HCT116 (cell line): ENCODE data around the gene WWTR1. TPM values are rescaled to one million over a fixed set of nuclear protein-coding genes. Genes with fewer than 3 reads are reported as not detected.

Experiments used
- ATAC-seq: fragments of 200-7000 bp; cut with Tn5 transposase; 2 replicates; pipeline ENCODE4 v1.9.1; 2020; ENCODE audit warnings: mild to moderate bottlenecking, moderate library complexity
- BruUV-seq: library from RNA; stranded (reverse); fragments of 400-500 nt; replicated peaks from 2 replicates; lab custom pipeline; 2021; lab: Mats Ljungman, UMichigan
- CTCF ChIA-PET: fragments of 300-600 bp; sonication (Branson Sonifier 250); formaldehyde crosslinking; loops from one replicate; lab custom pipeline; 2021; ENCODE audit warnings: antibody characterized with exemption; lab: Charles Lee
- POLR2A ChIA-PET: fragments of 300-600, 350-600 bp; sonication (Branson Sonifier 250); formaldehyde crosslinking; loops from one replicate; lab custom pipeline; 2021; ENCODE audit warnings: antibody characterized with exemption; lab: Charles Lee
- RAD21 ChIA-PET, 2 experiments: fragments of 300-600 bp; sonication (Branson Sonifier 250); formaldehyde crosslinking; loops; one replicate each; lab custom pipeline; 2023; ENCODE audit warnings: low total read pairs in 2 of 2; ENCODE audit not compliant: uncharacterized antibody in 2 of 2, unreplicated experiment in 2 of 2, low non-redundant PET in 1 of 2; lab: Charles Lee
- DNase-seq: peaks from one replicate; pipeline ENCODE4 v3.0.0-alpha.2; 2010; ENCODE audit warnings: low read depth, low spot score
- H2AFZ ChIP-seq: fragments of 200-600 bp; shearing (Covaris generic), sonication (generic); 2 replicates; pipeline ENCODE4 v1.6.1; 2017; ENCODE audit warnings: low read depth, mixed run types, mixed read lengths, antibody characterized with exemption, low read length; ENCODE audit not compliant: poor library complexity, severe bottlenecking
- H3K27ac ChIP-seq: 2 replicates; pipeline ENCODE4 v1.5.1; 2012; ENCODE audit warnings: low read depth, low read length
- H3K27me3 ChIP-seq: fragments of 200-600 bp; sonication (generic); 2 replicates; pipeline ENCODE4 v1.6.1; 2016; ENCODE audit warnings: mixed run types, low read length, mixed read lengths; ENCODE audit not compliant: insufficient read depth
- H3K36me3 ChIP-seq, 2 experiments: fragments of 200-500 bp in 1 of 2; fragments of 200-600 bp in 1 of 2; sonication (Bioruptor generic) in 1 of 2; sonication (generic) in 1 of 2; 2 replicates each; pipeline versions ENCODE4 v1.5.1 to v1.6.1; 2014 to 2016; ENCODE audit warnings: low read length in 2 of 2, inconsistent platforms in 1 of 2, mixed read lengths in 1 of 2, mixed run types in 1 of 2; ENCODE audit not compliant: insufficient read depth in 2 of 2, control insufficient read depth in 1 of 2
- H3K4me1 ChIP-seq, 2 experiments: fragments of 200-600 bp in 1 of 2; sonication (generic) in 1 of 2; 2 replicates each; pipeline versions ENCODE4 v1.5.1 to v1.6.1; 2012 to 2017; ENCODE audit warnings: low read length in 2 of 2, inconsistent platforms in 1 of 2, mild to moderate bottlenecking in 1 of 2, mixed read lengths in 1 of 2, mixed run types in 1 of 2, moderate library complexity in 1 of 2; ENCODE audit not compliant: insufficient read depth in 2 of 2, control insufficient read depth in 1 of 2
- H3K4me2 ChIP-seq: fragments of 200-600 bp; sonication (generic); 2 replicates; pipeline ENCODE4 v1.6.1; 2017; ENCODE audit warnings: mixed run types, low read length, mixed read lengths
- H3K4me3 ChIP-seq, 2 experiments: fragments of 200-600 bp in 1 of 2; sonication (generic) in 1 of 2; replicated peaks in 1 of 2; 2 replicates each; pipeline ENCODE4 v1.5.1; 2011 to 2016; ENCODE audit warnings: low read length in 2 of 2, control low read depth in 1 of 2, low read depth in 1 of 2, mild to moderate bottlenecking in 1 of 2, mixed read lengths in 1 of 2, mixed run types in 1 of 2
- H3K79me2 ChIP-seq: fragments of 200-600 bp; sonication (generic); 2 replicates; pipeline ENCODE4 v1.6.1; 2017; ENCODE audit warnings: mild to moderate bottlenecking, mixed run types, low read length, moderate library complexity, mixed read lengths; ENCODE audit not compliant: insufficient read depth
- H3K9ac ChIP-seq: fragments of 200-600 bp; sonication (generic); 2 replicates; pipeline ENCODE4 v1.6.1; 2016; ENCODE audit warnings: low read length, mixed read lengths
- H3K9me2 ChIP-seq: fragments of 200-600 bp; sonication (generic), shearing (Covaris generic); 2 replicates; pipeline ENCODE4 v1.6.1; 2017; ENCODE audit warnings: mixed run types, mild to moderate bottlenecking, moderate library complexity; ENCODE audit not compliant: insufficient read depth
- H3K9me3 ChIP-seq, 2 experiments: fragments of 200-500 bp in 1 of 2; fragments of 200-600 bp in 1 of 2; sonication (Bioruptor generic) in 1 of 2; sonication (generic) in 1 of 2; 2 replicates each; pipeline ENCODE4 v1.6.1; 2014 to 2017; ENCODE audit warnings: low read length in 2 of 2, mixed read lengths in 2 of 2, inconsistent platforms in 1 of 2, low read depth in 1 of 2, mild to moderate bottlenecking in 1 of 2, mixed run types in 1 of 2, moderate library complexity in 1 of 2; ENCODE audit not compliant: control insufficient read depth in 1 of 2, insufficient read depth in 1 of 2
- H4K20me1 ChIP-seq: fragments of 200-600 bp; sonication (generic), shearing (Covaris generic); 2 replicates; pipeline ENCODE4 v1.6.1; 2017; ENCODE audit warnings: mixed run types, mild to moderate bottlenecking, moderate library complexity; ENCODE audit not compliant: insufficient read depth
- CBX3 ChIP-seq: IDR thresholded peaks from 2 replicates; pipeline ENCODE4 v1.6.1; 2012; ENCODE audit warnings: low read depth
- EZH2 ChIP-seq: fragments of 200-600 bp; sonication (generic); IDR thresholded peaks from 2 replicates; pipeline ENCODE4 v1.6.1; 2017; ENCODE audit warnings: antibody characterized with exemption, mixed run types
- EZH2phosphoT487 ChIP-seq: fragments of 200-600 bp; IDR thresholded peaks from 2 replicates; pipeline ENCODE4 v1.6.1; 2018; ENCODE audit warnings: antibody characterized with exemption, borderline replicate concordance
- JUND ChIP-seq: IDR thresholded peaks from 2 replicates; pipeline ENCODE4 v1.6.1; 2012
- MAX ChIP-seq: IDR thresholded peaks from 2 replicates; pipeline ENCODE4 v1.6.1; 2012
- POLR2A ChIP-seq: IDR thresholded peaks from 2 replicates; pipeline ENCODE4 v1.7.0; 2011; ENCODE audit warnings: borderline replicate concordance; ENCODE audit not compliant: insufficient read depth, insufficient read length; ENCODE audit errors: extremely low read depth
- POLR2AphosphoS5 ChIP-seq: IDR thresholded peaks from 2 replicates; pipeline ENCODE4 v1.6.1; 2011; ENCODE audit warnings: mild to moderate bottlenecking, low read depth, low read length, moderate library complexity
- RAD21 ChIP-seq: IDR thresholded peaks from 2 replicates; pipeline ENCODE4 v1.6.1; 2012; ENCODE audit warnings: low read depth, mild to moderate bottlenecking
- REST ChIP-seq: IDR thresholded peaks from 2 replicates; pipeline ENCODE4 v1.6.1; 2012; ENCODE audit warnings: low read depth
- SP1 ChIP-seq: IDR thresholded peaks from 2 replicates; pipeline ENCODE4 v1.6.1; 2012; ENCODE audit warnings: low read depth
- TCF7L2 ChIP-seq: IDR thresholded peaks from 2 replicates; pipeline ENCODE4 v1.7.0; 2011; ENCODE audit warnings: borderline replicate concordance, inconsistent platforms; ENCODE audit not compliant: insufficient read depth, insufficient read length; ENCODE audit errors: extremely low read depth
- YY1 ChIP-seq: IDR thresholded peaks from 2 replicates; pipeline ENCODE4 v1.6.1; 2011; ENCODE audit warnings: low read length, low read depth, moderate library complexity, mild to moderate bottlenecking; ENCODE audit not compliant: insufficient replicate concordance; ENCODE audit errors: extremely low read depth
- ZFX ChIP-seq: fragments of 450-650 bp; IDR thresholded peaks from 2 replicates; pipeline ENCODE4 v1.6.1; 2017
- ZNF274 ChIP-seq: fragments of 200-500 bp; sonication (Bioruptor generic); IDR thresholded peaks from 2 replicates; pipeline ENCODE4 v1.6.1; 2014; ENCODE audit warnings: mild to moderate bottlenecking, low read depth, low read length, inconsistent platforms
- intact Hi-C: fragments of 100-400 bp; cut with micrococcal nuclease; formaldehyde crosslinking; loops from 2 replicates; pipeline ENCODE4 v1.10.0; 2022
- total RNA-seq: library from RNA; stranded (reverse); gene quantifications from one replicate; pipeline ENCODE4 v1.2.1, GENCODE V29; 2021; ENCODE audit not compliant: unreplicated experiment

The WWTR1 gene
- total RNA-seq, 1 experiment from 2014 or later: 46.9 TPM

- Histone ChIP-seq H3K9ac (no peak overlapping the region), H3K27me3 (no peaks in the 10 kb centered on the region), H3K79me2 (peaks cover 75% of the 10 kb centered on the region), H3K9me2 (no peaks in the 10 kb centered on the region), H4K20me1 (no peaks in the 10 kb centered on the region), H2AFZ (no peak overlapping the region), H3K27ac (no peak overlapping the region), H3K4me3 (no peak overlapping the region), H3K36me3 (peaks cover 15 to 22% of the 10 kb centered on the region in 2 experiments; a peak in 3 of 4 replicates), H3K4me2 (no peak overlapping the region), H3K9me3 (no peaks in the 10 kb centered on the region), H3K4me1 (peaks cover 14 to 36% of the 10 kb centered on the region in 2 experiments)
- POLR2A ChIA-PET: interaction anchor here (1.3 kb wide), 1 partner anchor 10 kb away, joined by 4 read pairs; no protein-coding TSS in a partner anchor
- ATAC-seq (no peak), DNase-seq (no peak)
- no TSS peak for BruUV-seq
- CTCF ChIA-PET: no interaction called here
- RAD21 ChIA-PET: no interaction called here
- TF ChIP-seq POLR2AphosphoS5: no peak
- no peak for TF ChIP-seq JUND
- no peak for TF ChIP-seq EZH2phosphoT487
- TF ChIP-seq SP1: no peak
- no peak for TF ChIP-seq ZNF274
- TF ChIP-seq POLR2A: no peak
- TF ChIP-seq MAX: no peak
- no peak for TF ChIP-seq CBX3
- intact Hi-C loops: no loop called here
These were observed 4.7 kb downstream of the WWTR1 start for GRCh38 chr3:149653136-149653535.

- CTCF ChIA-PET: no interaction called here
These were observed 7.0 kb downstream of the WWTR1 start for GRCh38 chr3:149650828-149651227.

More at GRCh38 chr3:149650828-149651227, 7.0 kb downstream of the WWTR1 start:
- no peak for DNase-seq
- TF ChIP-seq SP1 (no peak), EZH2phosphoT487 (no peak), RAD21 (no peak), ZFX (no peak), YY1 (no peak), EZH2 (no peak), TCF7L2 (no peak), JUND (no peak), REST (no peak)
- Histone ChIP-seq H3K9me3 (no peaks in the 10 kb centered on the region), H3K79me2 (peaks cover 77% of the 10 kb centered on the region), H3K9me2 (no peaks in the 10 kb centered on the region), H4K20me1 (no peaks in the 10 kb centered on the region), H2AFZ (no peak overlapping the region), H3K9ac (no peak overlapping the region), H3K36me3 (peaks cover 15 to 22% of the 10 kb centered on the region in 2 experiments; a peak in 3 of 4 replicates), H3K4me1 (peaks cover 7 to 41% of the 10 kb centered on the region in 2 experiments), H3K27me3 (no peaks in the 10 kb centered on the region), H3K4me3 (no peak overlapping the region), H3K27ac (no peak overlapping the region), H3K4me2 (no peak overlapping the region)
- RAD21 ChIA-PET: no interaction called here
- POLR2A ChIA-PET: no interaction called here
- intact Hi-C loops: no loop called here
- no peak for ATAC-seq
- BruUV-seq: no TSS peak
